Aorta (tissue), 5 donors: ENCODE results near the gene RAD23A. TPM values are rescaled to one million over a fixed set of nuclear protein-coding genes. Genes with fewer than 3 reads are reported as not detected.
A peak's percentile ranks its signal among the peaks of the same experiment; 100 is the strongest.

Experiments
- ATAC-seq: fragments of 200-7000 bp; cut with Tn5 transposase; one replicate; pipeline ENCODE4 v1.9.1; 2022; ENCODE audit warnings: moderate library complexity; ENCODE audit not compliant: low FRiP score
- DNase-seq, 2 donors: peaks; one replicate each; pipeline ENCODE4 v3.0.0-alpha.2; 2020
- H3K27ac ChIP-seq, 2 donors: one replicate each; pipeline ENCODE4 v1.5.1; 2013; ENCODE audit warnings: low read length in 2 of 2, mild to moderate bottlenecking in 2 of 2, moderate library complexity in 2 of 2, control low read depth in 1 of 2, inconsistent platforms in 1 of 2, low read depth in 1 of 2
- H3K27me3 ChIP-seq, 2 donors: one replicate each; pipeline ENCODE4 v1.6.1; 2013; ENCODE audit warnings: control low read depth in 1 of 2, low read length in 1 of 2, mild to moderate bottlenecking in 1 of 2, moderate library complexity in 1 of 2; ENCODE audit not compliant: insufficient read depth in 2 of 2, control insufficient read depth in 1 of 2
- H3K36me3 ChIP-seq, 2 donors: one replicate each; pipeline ENCODE4 v1.6.1; 2013; ENCODE audit warnings: control low read depth in 1 of 2, low read length in 1 of 2, mild to moderate bottlenecking in 1 of 2; ENCODE audit not compliant: insufficient read depth in 2 of 2, control insufficient read depth in 1 of 2
- H3K4me1 ChIP-seq, 2 donors: one replicate each; pipeline ENCODE4 v1.6.1; 2013; ENCODE audit warnings: low read length in 2 of 2, control low read depth in 1 of 2, mild to moderate bottlenecking in 1 of 2, moderate library complexity in 1 of 2; ENCODE audit not compliant: insufficient read depth in 2 of 2, control insufficient read depth in 1 of 2
- H3K4me3 ChIP-seq, 2 donors: one replicate each; pipeline ENCODE4 v1.5.1; 2013; ENCODE audit warnings: low read length in 2 of 2, control low read depth in 1 of 2, mild to moderate bottlenecking in 1 of 2
- H3K9me3 ChIP-seq: one replicate; pipeline ENCODE4 v1.6.1; 2013; ENCODE audit warnings: mild to moderate bottlenecking, low read length; ENCODE audit not compliant: control insufficient read depth
- WGBS, 2 donors: extraction: QIAGEN DNeasy Blood & Tissue Kit; methylation state at CpG; one replicate each; pipeline ENCODE4 v1.1.7; 2013; 5-methylcytosine and 5-hydroxymethylcytosine counted together
- intact Hi-C, 2 donors: fragments of 100-400 bp; cut with DNase I; formaldehyde crosslinking; loops; one replicate each; pipeline versions ENCODE4 v1.14.2 to v1.15.0; 2022
- microRNA-seq, 2 donors: library from miRNA; unstranded; fragments of <30 nt; microRNA quantifications; one replicate each; pipeline ENCODE4 v1.2.0, GENCODE V29; 2020
- polyA plus RNA-seq, 2 donors: library from polyadenylated mRNA; stranded (reverse); fragments of 200-250 nt; gene quantifications; one replicate each; pipeline ENCODE4 v1.2.3, GENCODE V29; 2013
- total RNA-seq, 2 donors: library from RNA; stranded (reverse); fragmentation: NEBNext Ultra II Directional; extraction: Animal tissue kit (Norgen Biotek cat#: 25700); gene quantifications; one replicate each; pipeline ENCODE4 v1.2.1, GENCODE V29; 2021
- donor health status: healthy with polysubstance abuse.
- donor health status: Bipolar disorder and iron deficiency.
- donor health status: DM: no; HTN: no; CAD: no.
- donor health status: DM: no; HTN: no; CAD: no.
- donor health status: DM: yes; HTN: yes; CAD: no.

RAD23A gene
- total and polyA plus RNA-seq, 4 donors, result 72.4 to 154 (median 93.5) TPM

DNA sequence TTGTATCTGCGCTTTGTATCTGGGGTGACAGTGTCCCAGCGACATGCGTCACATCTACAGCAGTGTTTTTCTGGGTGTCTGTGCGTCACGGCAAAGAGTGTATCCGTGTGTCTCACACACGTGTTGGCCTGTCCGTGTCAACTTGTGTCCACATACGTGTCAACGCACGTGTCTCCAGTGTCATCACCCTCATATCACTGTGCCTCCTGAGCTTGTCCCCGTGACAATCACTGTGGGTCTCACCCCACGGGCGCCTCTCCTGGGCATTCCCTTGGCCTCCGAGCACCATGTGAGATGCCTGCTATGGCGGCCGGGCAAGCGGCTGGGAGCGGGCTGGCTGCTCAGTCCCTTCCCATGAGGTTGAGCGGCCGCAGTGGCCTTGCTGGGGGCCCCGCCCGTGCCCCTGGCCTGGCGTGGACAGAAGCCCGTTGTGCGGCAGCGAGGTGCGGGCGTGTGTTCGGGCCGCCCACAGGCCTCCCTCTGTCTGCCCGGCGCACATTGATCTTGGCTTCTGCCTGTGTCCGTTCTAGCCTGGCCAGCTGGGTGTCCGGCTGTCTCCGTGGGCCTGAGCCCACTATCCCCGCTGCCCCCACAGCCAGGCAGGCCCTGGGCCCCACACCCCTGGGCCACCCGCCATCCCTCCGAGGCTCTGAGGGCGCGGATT, 56.0 kb downstream of the RAD23A start:
- ATAC-seq (peak; percentile 64), DNase-seq (no peak)
- intact Hi-C loops, result no loop called here
- Histone ChIP-seq H3K4me3 (no peak overlapping the region), H3K36me3 (no peaks in the 10 kb centered on the region), H3K4me1 (no peaks in the 10 kb centered on the region), H3K27me3 (no peaks in the 10 kb centered on the region), H3K27ac (peak overlapping the region; percentile 70 to 87), H3K9me3 (no peaks in the 10 kb centered on the region)
- 10 to 13% methylated on average over 40 to 41 of the region's 41 CpGs for WGBS, 2 donors

DNA sequence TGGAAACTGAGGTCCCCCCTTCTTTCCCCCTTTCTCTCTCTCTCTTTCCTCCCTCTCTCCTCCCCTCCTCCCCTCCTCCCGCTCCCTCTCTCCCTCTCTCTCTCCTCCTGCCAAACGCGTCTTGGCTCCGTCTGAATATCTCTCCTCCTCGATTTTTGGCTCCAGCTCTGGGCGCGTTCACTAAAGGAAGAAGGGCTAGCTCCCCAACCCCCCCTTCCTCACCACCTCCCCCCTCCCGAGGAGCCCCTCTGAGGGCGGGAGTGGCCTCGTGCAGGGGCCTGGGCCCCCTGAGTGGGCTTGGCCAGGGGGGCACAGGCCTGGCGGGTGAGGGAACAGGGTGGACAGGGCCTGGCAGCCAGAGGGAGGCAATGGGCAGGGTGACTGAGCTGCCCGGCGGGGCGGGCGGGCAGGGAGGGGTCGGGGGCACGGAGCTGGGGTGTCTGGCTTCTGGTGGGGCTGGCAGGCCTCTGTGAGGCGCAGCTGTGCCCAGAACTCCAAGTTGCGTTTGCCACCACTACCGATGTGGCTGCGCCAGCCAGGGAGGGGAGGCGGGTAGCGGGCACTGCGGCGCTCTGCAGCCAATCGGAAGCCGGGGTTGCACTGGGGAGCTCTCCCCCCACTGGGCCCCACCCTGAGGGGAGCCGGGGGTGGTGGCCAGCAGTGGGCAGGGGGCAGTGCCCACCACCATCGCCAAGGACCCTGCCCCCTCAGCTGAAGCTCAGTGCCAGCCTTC, 56.7 kb downstream of the RAD23A start:
- Histone ChIP-seq H3K27ac (peak overlapping the region; percentile 70 to 87), H3K27me3 (no peaks in the 10 kb centered on the region), H3K36me3 (no peaks in the 10 kb centered on the region), H3K9me3 (no peaks in the 10 kb centered on the region), H3K4me3 (peak overlapping the region in 1 of 2 donors; percentile 9), H3K4me1 (peaks cover 0 to 3% of the 10 kb centered on the region in 2 donors)
- ATAC-seq (peak; percentile 76), DNase-seq (peak; percentile 88 to 89)
- WGBS, 2 donors, result 4 to 7% methylated on average over 19 to 29 of the region's 29 CpGs
- intact Hi-C loops, result no loop called here

DNA sequence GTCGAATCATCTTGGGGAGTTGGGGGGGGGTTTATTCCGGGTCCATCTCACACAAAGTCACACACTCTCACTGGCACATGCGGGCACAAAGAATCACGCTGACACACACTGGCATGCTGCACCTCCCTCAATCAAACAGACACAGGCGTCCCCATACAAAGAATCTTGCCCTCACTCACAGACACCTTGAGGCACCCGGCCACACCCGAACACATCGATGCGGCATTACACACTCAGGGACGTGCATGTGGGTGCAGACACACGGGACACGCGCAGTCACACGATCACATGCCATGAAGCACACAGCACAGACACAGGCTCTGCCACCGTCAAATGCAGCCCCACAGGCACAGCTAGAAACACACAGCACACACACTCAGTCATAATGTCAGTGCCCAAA, 57.4 kb downstream of the RAD23A start:
- peaks cover 0 to 3% of the 10 kb centered on the region in 2 donors for H3K4me1 ChIP-seq
- peak overlapping the region in 1 of 2 donors; percentile 9 for H3K4me3 ChIP-seq
- WGBS, 2 donors, result 23% methylated on average over 15 of the region's 15 CpGs
- DNase-seq (no peak), ATAC-seq (no peak)
- peak overlapping the region; percentile 50 to 87 for H3K27ac ChIP-seq
- no peaks in the 10 kb centered on the region for H3K27me3 ChIP-seq
- H3K36me3 ChIP-seq, result no peaks in the 10 kb centered on the region
- intact Hi-C loops, result no loop called here
- H3K9me3 ChIP-seq, result no peaks in the 10 kb centered on the region

Small RNA genes within 50 kb of the gene (microRNA-seq; reads per million reads assigned to microRNA genes)
- gene MIR5695 (0 reads per million in 2 donors), gene MIR6515 (0 to 0.60 reads per million in 2 donors)

Other genes with a start within 250 kb of the RAD23A start
- 1 to 10 TPM; 1.9 to 4.8 TPM for gene FBXW9, start 249.2 kb upstream of the RAD23A start, total RNA-seq
- gene FBXW9, start 249.2 kb upstream of the RAD23A start, polyA plus RNA-seq, result 1 to 10 TPM; 4.1 to 5.4 TPM
- 10 to 100 TPM; 61.5 to 71.8 TPM for gene TNPO2, start 221.9 kb upstream of the RAD23A start, total RNA-seq
- 10 to 100 TPM; 15.2 to 38.5 TPM for gene TNPO2, start 221.9 kb upstream of the RAD23A start, polyA plus RNA-seq
- gene TRIR, start 211.2 kb upstream of the RAD23A start, total RNA-seq, result 100 to 1,000 TPM; 119 to 121 TPM
- gene TRIR, start 211.2 kb upstream of the RAD23A start, polyA plus RNA-seq, result 100 to 1,000 TPM; 233 to 289 TPM
- gene GET3, start 208.4 kb upstream of the RAD23A start, total RNA-seq, result 10 to 100 TPM; 35.4 to 42.2 TPM
- 10 to 100 TPM; 61.2 to 70.6 TPM for gene GET3, start 208.4 kb upstream of the RAD23A start, polyA plus RNA-seq
- gene BEST2, start 194.1 kb upstream of the RAD23A start, total RNA-seq, result not detected
- gene BEST2, start 194.1 kb upstream of the RAD23A start, polyA plus RNA-seq, result 1 to 10 TPM in 1 of 2 donors, not detected in 1; 2.5 TPM
- 10 to 100 TPM; 28.5 to 45.5 TPM for gene HOOK2, start 170.3 kb upstream of the RAD23A start, total RNA-seq
- gene HOOK2, start 170.3 kb upstream of the RAD23A start, polyA plus RNA-seq, result 10 to 100 TPM; 14.4 to 92.5 TPM
- gene JUNB, start 154.4 kb upstream of the RAD23A start, total RNA-seq, result 100 to 1,000 TPM; 250 to 609 TPM
- gene JUNB, start 154.4 kb upstream of the RAD23A start, polyA plus RNA-seq, result 100 to 1,000 TPM in 1 of 2 donors, 10 to 100 TPM in 1; 97.0 to 623 TPM
- 100 to 1,000 TPM in 1 of 2 donors, 10 to 100 TPM in 1; 90.5 to 118 TPM for gene PRDX2, start 144.1 kb upstream of the RAD23A start, total RNA-seq
- gene PRDX2, start 144.1 kb upstream of the RAD23A start, polyA plus RNA-seq, result 100 to 1,000 TPM; 151 to 202 TPM
- 1 to 10 TPM in 1 of 2 donors, not detected in 1; 1.2 TPM for gene THSD8, start 143.8 kb upstream of the RAD23A start, total RNA-seq
- gene THSD8, start 143.8 kb upstream of the RAD23A start, polyA plus RNA-seq, result 1 to 10 TPM in 1 of 2 donors, not detected in 1; 2.5 TPM
- 1 to 10 TPM; 2.9 to 7.2 TPM for gene RNASEH2A, start 139.3 kb upstream of the RAD23A start, total RNA-seq
- 1 to 10 TPM; 1.6 to 3.3 TPM for gene RNASEH2A, start 139.3 kb upstream of the RAD23A start, polyA plus RNA-seq
- not detected for gene RTBDN, start 111.3 kb upstream of the RAD23A start, total RNA-seq
- gene RTBDN, start 111.3 kb upstream of the RAD23A start, polyA plus RNA-seq, result 1 to 10 TPM in 1 of 2 donors, not detected in 1; 2.0 TPM
- gene MAST1, start 107.3 kb upstream of the RAD23A start, total RNA-seq, result under 1 TPM in 1 of 2 donors, not detected in 1; 0.54 TPM
- gene MAST1, start 107.3 kb upstream of the RAD23A start, polyA plus RNA-seq, result under 1 TPM in 1 of 2 donors, not detected in 1; 0.13 TPM
- gene DNASE2, start 64.4 kb upstream of the RAD23A start, total RNA-seq, result 10 to 100 TPM; 26.8 to 39.5 TPM
- gene DNASE2, start 64.4 kb upstream of the RAD23A start, polyA plus RNA-seq, result 10 to 100 TPM; 27.4 to 49.9 TPM
- gene KLF1, start 58.7 kb upstream of the RAD23A start, total RNA-seq, result under 1 TPM in 1 of 2 donors, not detected in 1; 0.39 TPM
- gene KLF1, start 58.7 kb upstream of the RAD23A start, polyA plus RNA-seq, result not detected
- 10 to 100 TPM; 15.1 to 16.4 TPM for gene GCDH, start 54.7 kb upstream of the RAD23A start, total RNA-seq
- 10 to 100 TPM; 21.9 to 29.1 TPM for gene GCDH, start 54.7 kb upstream of the RAD23A start, polyA plus RNA-seq
- gene SYCE2, start 26.6 kb upstream of the RAD23A start, total RNA-seq, result under 1 TPM; 0.42 to 0.51 TPM
- under 1 TPM in 1 of 2 donors, not detected in 1; 0.15 TPM for gene SYCE2, start 26.6 kb upstream of the RAD23A start, polyA plus RNA-seq
- 10 to 100 TPM; 27.2 to 31.4 TPM for gene FARSA, start 12.2 kb upstream of the RAD23A start, total RNA-seq
- 10 to 100 TPM; 19.7 to 23.2 TPM for gene FARSA, start 12.2 kb upstream of the RAD23A start, polyA plus RNA-seq
- 100 to 1,000 TPM; 649 to 778 TPM for gene CALR, start 7.3 kb upstream of the RAD23A start, total RNA-seq
- 100 to 1,000 TPM; 232 to 296 TPM for gene CALR, start 7.3 kb upstream of the RAD23A start, polyA plus RNA-seq
- gene GADD45GIP1, start 11.4 kb downstream of the RAD23A start, total RNA-seq, result 10 to 100 TPM; 15.3 to 15.7 TPM
- gene GADD45GIP1, start 11.4 kb downstream of the RAD23A start, polyA plus RNA-seq, result 10 to 100 TPM; 30.9 to 40.6 TPM
- not detected for gene DAND5, start 23.7 kb downstream of the RAD23A start, total RNA-seq
- gene DAND5, start 23.7 kb downstream of the RAD23A start, polyA plus RNA-seq, result under 1 TPM in 1 of 2 donors, not detected in 1; 0.13 TPM
- 100 to 1,000 TPM; 184 to 327 TPM for gene NFIX, start 49.6 kb downstream of the RAD23A start, total RNA-seq
- gene NFIX, start 49.6 kb downstream of the RAD23A start, polyA plus RNA-seq, result 10 to 100 TPM; 45.5 to 49.8 TPM
- gene LYL1, start 157.0 kb downstream of the RAD23A start, total RNA-seq, result 10 to 100 TPM in 1 of 2 donors, 1 to 10 TPM in 1; 8.7 to 28.6 TPM
- gene LYL1, start 157.0 kb downstream of the RAD23A start, polyA plus RNA-seq, result 1 to 10 TPM; 7.3 to 9.3 TPM
- 10 to 100 TPM; 23.9 to 26.5 TPM for gene TRMT1, start 170.9 kb downstream of the RAD23A start, total RNA-seq
- 10 to 100 TPM; 17.9 to 62.2 TPM for gene TRMT1, start 170.9 kb downstream of the RAD23A start, polyA plus RNA-seq
- gene NACC1, start 172.4 kb downstream of the RAD23A start, total RNA-seq, result 10 to 100 TPM; 26.0 to 37.4 TPM
- gene NACC1, start 172.4 kb downstream of the RAD23A start, polyA plus RNA-seq, result 1 to 10 TPM; 5.0 to 7.8 TPM
- 10 to 100 TPM; 33.0 to 47.4 TPM for gene STX10, start 204.5 kb downstream of the RAD23A start, total RNA-seq
- 100 to 1,000 TPM in 1 of 2 donors, 10 to 100 TPM in 1; 70.5 to 105 TPM for gene STX10, start 204.5 kb downstream of the RAD23A start, polyA plus RNA-seq
- gene IER2, start 204.5 kb downstream of the RAD23A start, total RNA-seq, result 100 to 1,000 TPM; 143 to 239 TPM
- 100 to 1,000 TPM in 1 of 2 donors, 10 to 100 TPM in 1; 39.7 to 269 TPM for gene IER2, start 204.5 kb downstream of the RAD23A start, polyA plus RNA-seq